Stomach (tissue), 9 donors: ENCODE measurements around the gene SDCCAG8. TPM values are rescaled to one million over a fixed set of nuclear protein-coding genes. Genes with fewer than 3 reads are reported as not detected.

Source experiments
- DNase-seq, 2 donors: peaks; one replicate each; pipeline versions ENCODE4 v3.0.0 to v3.0.0-alpha.2; 2013 to 2019
- H3K27ac ChIP-seq, 5 donors: fragments of 200-600 bp in 4 of 5; sonication (generic) in 4 of 5; one replicate each; pipeline ENCODE4 v1.5.1; 2013 to 2019; ENCODE audit warnings: mild to moderate bottlenecking in 1 of 5, moderate library complexity in 1 of 5
- H3K27me3 ChIP-seq, 3 donors: fragments of 200-600 bp; sonication (generic); one replicate each; pipeline ENCODE4 v1.5.1; 2017 to 2019; ENCODE audit warnings: mixed run types in 1 of 3
- H3K36me3 ChIP-seq, 4 donors: fragments of 200-600 bp; sonication (generic); 1 replicate in 3 of 4; 2 replicates in 1 of 4; pipeline ENCODE4 v1.5.1; 2016 to 2019
- H3K4me1 ChIP-seq, 4 donors: fragments of 200-600 bp; sonication (generic); one replicate each; pipeline ENCODE4 v1.5.1; 2016 to 2019
- H3K4me3 ChIP-seq, 4 donors: fragments of 200-600 bp; sonication (generic) in 3 of 4; one replicate each; pipeline ENCODE4 v1.5.1; 2016 to 2019; ENCODE audit warnings: mild to moderate bottlenecking in 1 of 4
- H3K9me3 ChIP-seq, 4 donors: fragments of 200-600 bp; sonication (generic); one replicate each; pipeline ENCODE4 v1.5.1; 2016 to 2019
- EP300 ChIP-seq: sonication (generic); formaldehyde crosslinking; IDR thresholded peaks from one replicate; pipeline ENCODE4 v1.6.1; 2017; ENCODE audit warnings: antibody characterized with exemption
- POLR2A ChIP-seq, 4 donors: fragments of 450-650 bp; IDR thresholded peaks; one replicate each; pipeline ENCODE4 v1.6.1; 2016; ENCODE audit warnings: antibody characterized with exemption in 4 of 4, control low read depth in 2 of 4, mild to moderate bottlenecking in 1 of 4, moderate library complexity in 1 of 4
- POLR2AphosphoS5 ChIP-seq, 3 donors: sonication (generic); formaldehyde crosslinking; IDR thresholded peaks; one replicate each; pipeline ENCODE4 v1.6.1; 2016; ENCODE audit warnings: antibody characterized with exemption in 3 of 3
- WGBS, 5 donors: extraction: QIAGEN DNeasy Blood & Tissue Kit in 3 of 5; methylation state at CpG; one replicate each; pipeline versions ENCODE4 v1.1.5 to v1.1.7; 2013 to 2018; 5-methylcytosine and 5-hydroxymethylcytosine counted together
- intact Hi-C: fragments of 100-400 bp; cut with DNase I; formaldehyde crosslinking; loops from one replicate; pipeline ENCODE4 v1.15.1; 2023; ENCODE audit warnings: low total_unique reads
- polyA plus RNA-seq, 3 donors: library from polyadenylated mRNA; stranded (reverse); fragments of 200-250 nt; gene quantifications; one replicate each; pipeline ENCODE4 v1.2.3, GENCODE V29; 2013
- total RNA-seq, 5 donors: library from RNA; depleted of rRNA; stranded (reverse); fragments of >200 nt; gene quantifications; one replicate each; pipeline versions ENCODE4 v1.1.0 to v1.2.3, GENCODE V29; 2014 to 2016
- TF ChIP-seq, protein P1 (sequence below), 7 experiments: fragments of 450-650 bp in 4 of 7; fragments of 200-600 bp in 3 of 7; sonication (generic) in 3 of 7; IDR thresholded peaks; one replicate each; pipeline ENCODE4 v1.5.1; 2016 to 2019; ENCODE audit warnings: antibody characterized with exemption in 7 of 7, control low read depth in 2 of 7, mild to moderate bottlenecking in 1 of 7
- donor health status: healthy with polysubstance abuse.
- donor health status: Bipolar disorder and iron deficiency.
- donor health status: healthy.

Gene SDCCAG8
- total and polyA plus RNA-seq, 8 donors, result 16.3 to 184 (median 24.5) TPM

DNA sequence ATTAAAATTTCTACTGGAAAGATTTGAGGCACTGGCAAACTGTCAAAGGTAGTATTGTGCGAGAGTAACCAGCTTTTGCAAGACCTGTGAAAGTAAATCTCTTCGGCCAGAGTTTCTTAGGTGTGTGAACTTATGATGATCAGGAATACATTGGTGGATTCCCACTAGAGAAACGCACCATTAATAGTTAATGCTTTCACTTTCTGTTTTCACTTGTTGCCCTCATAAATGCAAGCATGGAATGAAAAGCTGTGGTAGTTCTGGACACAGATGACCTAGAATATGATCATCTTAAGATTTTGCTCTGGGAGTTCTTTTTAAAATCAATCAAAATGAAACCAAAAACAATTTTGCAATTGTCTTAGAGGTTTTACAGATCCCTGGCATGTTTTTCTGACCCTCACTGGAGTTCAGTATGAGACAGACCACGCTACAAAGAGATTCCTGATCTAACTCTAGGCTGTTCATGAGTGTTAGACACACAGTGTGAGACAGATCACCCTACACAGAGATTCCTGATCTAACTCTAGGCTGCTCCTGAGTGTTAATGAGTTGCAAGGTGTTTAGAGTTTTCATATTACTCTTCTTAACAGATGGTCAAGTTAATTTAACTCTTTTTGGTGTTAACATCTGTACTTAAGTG is 98.8 kb downstream of the SDCCAG8 start:
- no peaks in the 10 kb centered on the region for H3K27me3 ChIP-seq
- 19 to 53% (median 47%) methylated on average over 4 of the region's 4 CpGs for WGBS, 5 donors
- TF ChIP-seq, protein P1, sequence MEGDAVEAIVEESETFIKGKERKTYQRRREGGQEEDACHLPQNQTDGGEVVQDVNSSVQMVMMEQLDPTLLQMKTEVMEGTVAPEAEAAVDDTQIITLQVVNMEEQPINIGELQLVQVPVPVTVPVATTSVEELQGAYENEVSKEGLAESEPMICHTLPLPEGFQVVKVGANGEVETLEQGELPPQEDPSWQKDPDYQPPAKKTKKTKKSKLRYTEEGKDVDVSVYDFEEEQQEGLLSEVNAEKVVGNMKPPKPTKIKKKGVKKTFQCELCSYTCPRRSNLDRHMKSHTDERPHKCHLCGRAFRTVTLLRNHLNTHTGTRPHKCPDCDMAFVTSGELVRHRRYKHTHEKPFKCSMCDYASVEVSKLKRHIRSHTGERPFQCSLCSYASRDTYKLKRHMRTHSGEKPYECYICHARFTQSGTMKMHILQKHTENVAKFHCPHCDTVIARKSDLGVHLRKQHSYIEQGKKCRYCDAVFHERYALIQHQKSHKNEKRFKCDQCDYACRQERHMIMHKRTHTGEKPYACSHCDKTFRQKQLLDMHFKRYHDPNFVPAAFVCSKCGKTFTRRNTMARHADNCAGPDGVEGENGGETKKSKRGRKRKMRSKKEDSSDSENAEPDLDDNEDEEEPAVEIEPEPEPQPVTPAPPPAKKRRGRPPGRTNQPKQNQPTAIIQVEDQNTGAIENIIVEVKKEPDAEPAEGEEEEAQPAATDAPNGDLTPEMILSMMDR (IDR thresholded peaks at IDR 0.05), result no peak
- TF ChIP-seq EP300, result no peak
- TF ChIP-seq POLR2A (IDR thresholded peaks at IDR 0.05), result no peak
- no peak for TF ChIP-seq POLR2AphosphoS5 (IDR thresholded peaks at IDR 0.05)

DNA sequence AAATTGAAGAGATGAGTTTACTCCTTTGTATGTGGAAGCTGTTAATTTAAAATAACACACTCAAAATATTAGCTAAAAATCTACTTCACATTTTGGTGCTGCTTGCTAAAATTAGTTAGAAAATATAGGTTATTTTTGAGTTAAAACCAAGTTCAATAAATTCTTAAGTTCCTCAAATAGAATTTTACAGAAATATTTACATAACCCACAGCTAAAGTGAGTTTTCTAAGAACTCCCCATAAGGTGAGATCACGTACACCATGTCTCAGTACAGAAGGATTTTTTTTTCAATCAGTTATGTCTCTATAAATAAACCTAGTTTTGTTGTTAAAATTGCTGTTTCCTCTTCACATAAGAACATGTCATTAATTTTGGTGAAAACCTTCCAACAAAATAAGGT is 108.0 kb downstream of the SDCCAG8 start:
- 83 to 93% (median 89%) methylated on average over 1 of the region's 1 CpG for WGBS, 5 donors
- Histone ChIP-seq H3K36me3 (peaks cover 0 to 30% (median 21%) of the 10 kb centered on the region in 4 donors), H3K4me3 (no peak overlapping the region), H3K4me1 (peaks cover 0 to 8% (median 4%) of the 10 kb centered on the region in 4 donors), H3K9me3 (no peaks in the 10 kb centered on the region), H3K27me3 (no peaks in the 10 kb centered on the region), H3K27ac (no peak overlapping the region)
- intact Hi-C loops, result no loop called here
- no peak for DNase-seq
- TF ChIP-seq POLR2A (IDR thresholded peaks at IDR 0.05) (no peak), POLR2AphosphoS5 (IDR thresholded peaks at IDR 0.05) (no peak), EP300 (no peak)
- TF ChIP-seq, protein P1 (IDR thresholded peaks at IDR 0.05), result no peak

More for the DNA sequence above, 98.8 kb downstream of the SDCCAG8 start:
- H3K9me3 ChIP-seq, result no peaks in the 10 kb centered on the region
- peaks cover 0 to 20% (median 16%) of the 10 kb centered on the region in 4 donors for H3K36me3 ChIP-seq
- H3K27ac ChIP-seq, result peak overlapping the region in 2 of 5 donors; percentile 5 to 53
- DNase-seq, result peak in 1 of 2 donors; percentile 12
- intact Hi-C loops, result no loop called here
- H3K4me3 ChIP-seq, result peak overlapping the region; percentile 10 to 25 (median 16)
- peaks cover 0 to 17% (median 8%) of the 10 kb centered on the region in 4 donors for H3K4me1 ChIP-seq

DNA sequence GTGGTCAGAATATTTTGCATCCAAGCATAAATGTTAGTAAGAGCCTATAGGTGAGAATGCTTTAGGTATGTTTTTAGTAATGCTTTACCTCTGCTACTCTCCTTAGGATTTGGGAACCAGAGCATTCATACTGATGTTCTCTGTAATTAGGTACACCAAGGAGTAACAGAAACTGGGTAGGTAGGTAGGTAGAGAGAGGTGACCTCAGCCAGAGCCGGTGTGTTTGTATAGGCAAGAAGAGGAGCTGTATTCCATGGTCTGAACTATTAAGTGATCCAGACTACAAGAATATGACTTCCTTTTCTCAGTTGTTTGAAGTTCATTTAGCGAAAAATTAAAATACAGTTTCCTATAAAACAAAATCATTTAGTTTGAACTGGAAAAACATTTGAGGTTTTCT is 108.5 kb downstream of the SDCCAG8 start:
- Histone ChIP-seq H3K36me3 (peaks cover 0 to 30% (median 21%) of the 10 kb centered on the region in 4 donors), H3K27ac (peak overlapping the region in 1 of 5 donors; percentile 32), H3K4me3 (no peak overlapping the region), H3K4me1 (peaks cover 0 to 8% (median 4%) of the 10 kb centered on the region in 4 donors), H3K27me3 (no peaks in the 10 kb centered on the region), H3K9me3 (no peaks in the 10 kb centered on the region)
- WGBS, 5 donors, result 65 to 77% (median 75%) methylated on average over 2 of the region's 2 CpGs
- TF ChIP-seq, protein P1 (IDR thresholded peaks at IDR 0.05), result no peak
- TF ChIP-seq EP300 (no peak), POLR2AphosphoS5 (IDR thresholded peaks at IDR 0.05) (no peak), POLR2A (IDR thresholded peaks at IDR 0.05) (no peak)
- intact Hi-C loops, result no loop called here
- no peak for DNase-seq

DNA sequence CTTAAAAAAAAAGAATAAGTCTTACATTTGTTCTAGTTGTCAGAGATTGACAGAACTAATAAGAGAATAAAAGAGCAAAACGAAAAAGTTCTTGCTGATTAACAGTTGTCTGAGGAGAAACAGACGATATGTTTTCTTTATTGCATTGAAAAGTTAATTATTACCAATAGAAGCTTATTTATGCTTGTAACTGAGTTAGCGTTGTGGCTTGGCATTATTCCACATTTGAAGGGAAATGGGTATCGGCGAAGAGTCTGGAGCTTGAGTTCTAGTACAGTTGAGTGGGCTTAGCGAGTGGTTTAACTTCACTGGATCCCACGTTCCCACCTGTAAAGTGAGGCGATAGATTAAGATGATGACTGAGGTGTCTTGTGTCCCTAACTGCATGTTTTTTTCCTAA is 109.0 kb downstream of the SDCCAG8 start:
- no peaks in the 10 kb centered on the region for H3K9me3 ChIP-seq
- 40 to 60% (median 54%) methylated on average over 8 of the region's 8 CpGs for WGBS, 5 donors
- H3K27ac ChIP-seq, result peak overlapping the region in 1 of 5 donors; percentile 32
- TF ChIP-seq POLR2A (IDR thresholded peaks at IDR 0.05) (no peak), POLR2AphosphoS5 (IDR thresholded peaks at IDR 0.05) (no peak), EP300 (no peak)
- TF ChIP-seq, protein P1 (IDR thresholded peaks at IDR 0.05), result no peak
- peaks cover 0 to 8% (median 4%) of the 10 kb centered on the region in 4 donors for H3K4me1 ChIP-seq
- peak in 1 of 2 donors; percentile 47 for DNase-seq
- intact Hi-C loops, result no loop called here
- H3K27me3 ChIP-seq, result no peaks in the 10 kb centered on the region
- no peak overlapping the region for H3K4me3 ChIP-seq
- H3K36me3 ChIP-seq, result peaks cover 0 to 30% (median 21%) of the 10 kb centered on the region in 4 donors
